Body of pancreas (tissue), 4 donors: ENCODE results near the gene ATP8B2.

Experiments
- POLR2A ChIP-seq, 3 donors: fragments of 450-650 bp; IDR thresholded peaks; one replicate each; pipeline ENCODE4 v1.6.1; 2016; ENCODE audit warnings: antibody characterized with exemption in 3 of 3, mild to moderate bottlenecking in 2 of 3
- TF ChIP-seq, protein P1 (sequence below), 7 experiments: fragments of 450-650 bp in 4 of 7; fragments of 200-600 bp in 3 of 7; sonication (generic) in 3 of 7; IDR thresholded peaks; one replicate each; pipeline ENCODE4 v1.5.1; 2016 to 2019; ENCODE audit warnings: antibody characterized with exemption in 7 of 7

GRCh38 chr1:154398678-154399077 is 73.4 kb downstream of the ATP8B2 start:
- TF ChIP-seq, protein P1, sequence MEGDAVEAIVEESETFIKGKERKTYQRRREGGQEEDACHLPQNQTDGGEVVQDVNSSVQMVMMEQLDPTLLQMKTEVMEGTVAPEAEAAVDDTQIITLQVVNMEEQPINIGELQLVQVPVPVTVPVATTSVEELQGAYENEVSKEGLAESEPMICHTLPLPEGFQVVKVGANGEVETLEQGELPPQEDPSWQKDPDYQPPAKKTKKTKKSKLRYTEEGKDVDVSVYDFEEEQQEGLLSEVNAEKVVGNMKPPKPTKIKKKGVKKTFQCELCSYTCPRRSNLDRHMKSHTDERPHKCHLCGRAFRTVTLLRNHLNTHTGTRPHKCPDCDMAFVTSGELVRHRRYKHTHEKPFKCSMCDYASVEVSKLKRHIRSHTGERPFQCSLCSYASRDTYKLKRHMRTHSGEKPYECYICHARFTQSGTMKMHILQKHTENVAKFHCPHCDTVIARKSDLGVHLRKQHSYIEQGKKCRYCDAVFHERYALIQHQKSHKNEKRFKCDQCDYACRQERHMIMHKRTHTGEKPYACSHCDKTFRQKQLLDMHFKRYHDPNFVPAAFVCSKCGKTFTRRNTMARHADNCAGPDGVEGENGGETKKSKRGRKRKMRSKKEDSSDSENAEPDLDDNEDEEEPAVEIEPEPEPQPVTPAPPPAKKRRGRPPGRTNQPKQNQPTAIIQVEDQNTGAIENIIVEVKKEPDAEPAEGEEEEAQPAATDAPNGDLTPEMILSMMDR (IDR thresholded peaks at IDR 0.05): no peak
- no peak for TF ChIP-seq POLR2A (IDR thresholded peaks at IDR 0.05)
